CD8-positive, alpha-beta memory T cell (primary cell): Measurements from ENCODE around the gene ANKRD44. TPM values are rescaled to one million over a fixed set of nuclear protein-coding genes. Genes with fewer than 3 reads are reported as not detected.

Experiments
- CTCF ChIA-PET: fragments of 350-600 bp; sonication (Branson Sonifier 250); formaldehyde crosslinking; loops from one replicate; lab custom pipeline; 2021; ENCODE audit warnings: antibody characterized with exemption; lab: Charles Lee
- POLR2A ChIA-PET: fragments of 350-600 bp; sonication (Branson Sonifier 250); formaldehyde crosslinking; loops from one replicate; lab custom pipeline; 2021; ENCODE audit warnings: antibody characterized with exemption; lab: Charles Lee
- DNase-seq, 5 donors: peaks; one replicate each; pipeline versions ENCODE4 v3.0.0 to v3.0.0-alpha.2; 2020 to 2022; ENCODE audit warnings: mixed read lengths in 1 of 5
- H3K27ac ChIP-seq: one replicate; pipeline ENCODE4 v1.7.0; 2013; ENCODE audit warnings: low read depth, mild to moderate bottlenecking, low read length, moderate library complexity
- H3K27me3 ChIP-seq: 2 replicates; pipeline ENCODE4 v1.7.0; 2013; ENCODE audit warnings: low read length, mild to moderate bottlenecking; ENCODE audit not compliant: insufficient read depth, poor library complexity, severe bottlenecking
- H3K36me3 ChIP-seq: 2 replicates; pipeline ENCODE4 v1.7.0; 2013; ENCODE audit warnings: mild to moderate bottlenecking, low read length, moderate library complexity; ENCODE audit not compliant: insufficient read depth
- H3K4me1 ChIP-seq: 2 replicates; pipeline ENCODE4 v1.7.0; 2013; ENCODE audit warnings: mild to moderate bottlenecking, low read length, moderate library complexity; ENCODE audit not compliant: insufficient read depth
- H3K4me3 ChIP-seq: 2 replicates; pipeline ENCODE4 v1.7.0; 2013; ENCODE audit warnings: mild to moderate bottlenecking, low read length
- H3K9me3 ChIP-seq: 2 replicates; pipeline ENCODE4 v1.7.0; 2013; ENCODE audit warnings: mild to moderate bottlenecking, low read length
- H3K27ac Mint-ChIP-seq, 8 donors: one replicate each; pipeline ENCODE4 v1.8.0; 2020 to 2021; ENCODE audit warnings: mixed read lengths in 8 of 8, mild to moderate bottlenecking in 6 of 8, inconsistent platforms in 3 of 8, moderate library complexity in 3 of 8
- H3K27me3 Mint-ChIP-seq, 2 donors: one replicate each; pipeline ENCODE4 v1.8.0; 2020 to 2021; ENCODE audit warnings: mixed read lengths in 2 of 2, mild to moderate bottlenecking in 1 of 2, moderate library complexity in 1 of 2
- H3K36me3 Mint-ChIP-seq, 3 donors: one replicate each; pipeline ENCODE4 v1.8.0; 2020 to 2021; ENCODE audit warnings: mixed read lengths in 3 of 3, inconsistent platforms in 1 of 3, mild to moderate bottlenecking in 1 of 3
- H3K4me1 Mint-ChIP-seq, 3 donors: one replicate each; pipeline ENCODE4 v1.8.0; 2020 to 2021; ENCODE audit warnings: mixed read lengths in 3 of 3, inconsistent platforms in 1 of 3, mild to moderate bottlenecking in 1 of 3
- H3K4me3 Mint-ChIP-seq, 7 donors: one replicate each; pipeline ENCODE4 v1.8.0; 2020 to 2021; ENCODE audit warnings: mixed read lengths in 7 of 7, mild to moderate bottlenecking in 6 of 7, moderate library complexity in 4 of 7, inconsistent platforms in 2 of 7
- H3K9me3 Mint-ChIP-seq, 5 donors: one replicate each; pipeline ENCODE4 v1.8.0; 2020 to 2022; ENCODE audit warnings: mixed read lengths in 5 of 5, mild to moderate bottlenecking in 3 of 5, moderate library complexity in 2 of 5, inconsistent platforms in 1 of 5
- polyA plus RNA-seq: library from polyadenylated mRNA; unstranded; fragments of 300-500 nt; fragmentation: Illumina TruSeq; gene quantifications from one replicate; pipeline ENCODE4 v1.2.3, GENCODE V29; 2021
- total RNA-seq, 2 experiments: library from RNA; stranded (reverse); gene quantifications; one replicate each; pipeline ENCODE4 v1.2.3, GENCODE V29; 2021

Gene ANKRD44
- total and polyA plus RNA-seq, 3 experiments from 2014 or later, result 90.1 to 150 (median 142) TPM

- H3K4me1 Mint-ChIP-seq, result peaks cover 21 to 39% (median 22%) of the 10 kb centered on the region in 3 donors
- H3K36me3 Mint-ChIP-seq, result peaks cover 9 to 86% (median 34%) of the 10 kb centered on the region in 3 donors
- no peak overlapping the region for H3K4me3 Mint-ChIP-seq
- DNase-seq, result no peak
- Histone ChIP-seq H3K36me3 (peaks cover 50% of the 10 kb centered on the region), H3K9me3 (no peaks in the 10 kb centered on the region), H3K27me3 (no peaks in the 10 kb centered on the region), H3K4me3 (no peak overlapping the region), H3K4me1 (no peaks in the 10 kb centered on the region), H3K27ac (no peak overlapping the region)
- CTCF ChIA-PET, result no interaction called here
- POLR2A ChIA-PET, result no interaction called here
- peak overlapping the region in 2 of 8 donors; percentile 38 to 51 for H3K27ac Mint-ChIP-seq
- H3K27me3 Mint-ChIP-seq, result peaks cover 0 to 1% of the 10 kb centered on the region in 2 donors
- H3K9me3 Mint-ChIP-seq, result no peaks in the 10 kb centered on the region
Observed at GRCh38 chr2:196993617-196994016, 317.0 kb downstream of the ANKRD44 start.

DNA sequence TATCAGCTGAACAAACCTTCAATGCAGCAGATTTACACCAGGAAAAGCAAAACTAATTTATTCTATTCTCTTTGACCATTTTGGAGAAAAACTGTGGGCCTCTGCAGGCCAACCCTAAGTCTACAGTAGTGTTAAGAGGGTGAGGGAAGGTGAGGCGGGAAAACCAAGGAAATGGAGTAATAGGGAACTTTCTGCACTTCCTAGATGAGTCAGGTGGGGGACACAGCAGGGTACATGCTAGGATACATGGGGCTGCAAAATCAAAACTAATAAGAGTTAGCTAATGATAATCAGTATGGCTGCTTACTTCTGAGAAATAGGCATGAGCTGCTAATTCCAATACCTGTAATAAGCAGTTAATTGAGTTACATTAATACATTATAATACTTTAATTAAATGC, 318.1 kb downstream of the ANKRD44 start:
- peaks cover 0 to 1% of the 10 kb centered on the region in 2 donors for H3K27me3 Mint-ChIP-seq
- Histone ChIP-seq H3K27ac (no peak overlapping the region), H3K27me3 (no peaks in the 10 kb centered on the region), H3K4me1 (peaks cover 5% of the 10 kb centered on the region), H3K9me3 (no peaks in the 10 kb centered on the region), H3K36me3 (peaks cover 47% of the 10 kb centered on the region), H3K4me3 (no peak overlapping the region)
- H3K9me3 Mint-ChIP-seq, result no peaks in the 10 kb centered on the region
- H3K4me1 Mint-ChIP-seq, result peaks cover 30 to 50% (median 31%) of the 10 kb centered on the region in 3 donors
- ChIA-PET CTCF (interaction anchor here (0.5 kb wide), 1 partner anchor 14 kb away, joined by 3 read pairs; no protein-coding TSS in a partner anchor), POLR2A (no interaction called here)
- H3K4me3 Mint-ChIP-seq, result no peak overlapping the region
- no peak for DNase-seq
- peak overlapping the region in 4 of 8 donors; percentile 4 to 90 (median 57) for H3K27ac Mint-ChIP-seq
- peaks cover 9 to 84% (median 39%) of the 10 kb centered on the region in 3 donors for H3K36me3 Mint-ChIP-seq

GRCh38 chr2:196990788-196991461, 319.7 kb downstream of the ANKRD44 start:
- H3K27ac Mint-ChIP-seq, result peak overlapping the region in 5 of 8 donors; percentile 10 to 75 (median 54)
- no peak overlapping the region for H3K27ac ChIP-seq
- ChIA-PET CTCF (no interaction called here), POLR2A (no interaction called here)
- H3K9me3 Mint-ChIP-seq, result no peaks in the 10 kb centered on the region
- no peak for DNase-seq
- peaks cover 9 to 88% (median 42%) of the 10 kb centered on the region in 3 donors for H3K36me3 Mint-ChIP-seq
- H3K4me3 Mint-ChIP-seq, result no peak overlapping the region
- peaks cover 5% of the 10 kb centered on the region for H3K4me1 ChIP-seq
- H3K4me3 ChIP-seq, result no peak overlapping the region
- no peaks in the 10 kb centered on the region for H3K9me3 ChIP-seq
- peaks cover 30 to 50% (median 31%) of the 10 kb centered on the region in 3 donors for H3K4me1 Mint-ChIP-seq
- H3K27me3 ChIP-seq, result no peaks in the 10 kb centered on the region
- peaks cover 42% of the 10 kb centered on the region for H3K36me3 ChIP-seq
- peaks cover 0 to 1% of the 10 kb centered on the region in 2 donors for H3K27me3 Mint-ChIP-seq

DNA sequence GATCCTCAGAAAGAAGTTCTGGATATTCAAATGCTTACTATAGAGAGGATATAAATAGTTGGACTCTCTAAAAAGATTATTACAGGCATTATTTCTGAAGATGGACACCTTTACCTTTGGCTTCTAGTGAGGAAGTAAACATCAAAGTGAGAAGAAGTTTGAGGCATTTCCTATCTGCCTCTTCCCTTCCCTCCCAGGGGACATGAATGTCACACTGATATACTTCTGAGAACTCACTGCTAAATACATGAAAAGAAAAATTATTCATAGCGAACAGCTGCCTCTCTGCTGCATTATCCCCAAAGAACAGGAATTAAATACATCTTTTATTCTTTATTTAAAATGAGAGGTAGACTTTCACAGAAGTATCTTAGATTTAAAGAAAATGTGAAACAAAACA, 320.5 kb downstream of the ANKRD44 start:
- Mint-ChIP-seq H3K4me1 (peaks cover 30 to 50% (median 31%) of the 10 kb centered on the region in 3 donors), H3K9me3 (no peaks in the 10 kb centered on the region), H3K27ac (peak overlapping the region in 7 of 8 donors; percentile 9 to 47 (median 18)), H3K36me3 (peaks cover 16 to 88% (median 44%) of the 10 kb centered on the region in 3 donors), H3K27me3 (no peaks in the 10 kb centered on the region), H3K4me3 (no peak overlapping the region)
- H3K9me3 ChIP-seq, result no peaks in the 10 kb centered on the region
- ChIA-PET POLR2A (no interaction called here), CTCF (interaction anchor here (1.3 kb wide), 1 partner anchor 10 kb away, joined by 3 read pairs; no protein-coding TSS in a partner anchor)
- H3K27ac ChIP-seq, result no peak overlapping the region
- H3K4me3 ChIP-seq, result no peak overlapping the region
- no peak for DNase-seq
- peaks cover 5% of the 10 kb centered on the region for H3K4me1 ChIP-seq
- H3K36me3 ChIP-seq, result peaks cover 34% of the 10 kb centered on the region
- no peaks in the 10 kb centered on the region for H3K27me3 ChIP-seq

DNA sequence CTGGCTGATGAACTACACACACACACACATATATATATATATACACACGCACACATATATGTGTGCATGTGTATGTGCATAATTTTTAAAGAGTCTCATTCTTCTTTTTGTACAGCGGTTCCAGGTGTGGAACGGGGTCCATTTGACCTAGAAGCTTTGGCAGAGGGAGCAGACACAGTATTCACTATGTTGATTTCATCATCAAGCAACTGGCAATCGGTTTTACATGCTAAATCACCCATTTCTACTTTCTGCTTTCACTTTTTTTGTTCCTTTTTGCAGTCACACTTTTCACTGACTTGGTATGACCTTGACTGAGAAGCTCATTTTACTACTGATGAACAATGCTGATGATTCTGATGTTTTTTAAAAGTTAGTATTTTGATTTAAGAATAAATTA, 321.1 kb downstream of the ANKRD44 start:
- CTCF ChIA-PET, result interaction anchor here (1.3 kb wide), 1 partner anchor 9 kb away, joined by 3 read pairs; no protein-coding TSS in a partner anchor

DNA sequence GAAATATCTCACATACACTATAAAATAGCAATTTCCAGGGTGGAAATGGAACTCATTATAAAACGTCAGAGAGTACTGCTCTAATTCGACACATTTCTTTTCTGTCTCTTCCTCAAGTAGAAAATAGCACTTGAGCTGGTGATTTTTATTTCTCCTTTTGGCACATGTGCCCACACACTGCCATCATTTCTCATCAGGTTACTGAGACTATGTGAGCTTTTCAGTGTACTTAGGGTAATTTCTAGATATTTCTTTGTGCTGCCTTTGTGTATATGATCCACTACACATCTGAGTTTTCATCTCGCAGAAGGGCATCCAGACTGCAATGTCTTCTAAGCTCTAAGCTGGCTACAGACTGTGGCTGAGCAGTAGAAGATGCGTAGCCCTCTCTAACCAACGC, 321.9 kb downstream of the ANKRD44 start:
- no peaks in the 10 kb centered on the region for H3K27me3 Mint-ChIP-seq
- Histone ChIP-seq H3K27me3 (no peaks in the 10 kb centered on the region), H3K4me3 (no peak overlapping the region), H3K36me3 (peaks cover 29% of the 10 kb centered on the region), H3K4me1 (peaks cover 5% of the 10 kb centered on the region), H3K27ac (no peak overlapping the region), H3K9me3 (no peaks in the 10 kb centered on the region)
- no peak for DNase-seq
- peak overlapping the region in 1 of 7 donors; percentile 24 for H3K4me3 Mint-ChIP-seq
- peaks cover 30 to 50% (median 31%) of the 10 kb centered on the region in 3 donors for H3K4me1 Mint-ChIP-seq
- ChIA-PET CTCF (no interaction called here), POLR2A (no interaction called here)
- peaks cover 16 to 73% (median 43%) of the 10 kb centered on the region in 3 donors for H3K36me3 Mint-ChIP-seq
- peak overlapping the region in 7 of 8 donors; percentile 37 to 78 (median 44) for H3K27ac Mint-ChIP-seq
- no peaks in the 10 kb centered on the region for H3K9me3 Mint-ChIP-seq

More for the DNA sequence above, 321.1 kb downstream of the ANKRD44 start:
- Histone ChIP-seq H3K27me3 (no peaks in the 10 kb centered on the region), H3K4me1 (peaks cover 5% of the 10 kb centered on the region), H3K4me3 (no peak overlapping the region), H3K27ac (no peak overlapping the region), H3K9me3 (no peaks in the 10 kb centered on the region), H3K36me3 (peaks cover 30% of the 10 kb centered on the region)
- DNase-seq, result no peak
- Mint-ChIP-seq H3K9me3 (no peaks in the 10 kb centered on the region), H3K36me3 (peaks cover 16 to 82% (median 44%) of the 10 kb centered on the region in 3 donors), H3K4me1 (peaks cover 30 to 50% (median 31%) of the 10 kb centered on the region in 3 donors), H3K27me3 (no peaks in the 10 kb centered on the region), H3K27ac (peak overlapping the region in 3 of 8 donors; percentile 28 to 44 (median 33)), H3K4me3 (no peak overlapping the region)
- POLR2A ChIA-PET, result no interaction called here

DNA sequence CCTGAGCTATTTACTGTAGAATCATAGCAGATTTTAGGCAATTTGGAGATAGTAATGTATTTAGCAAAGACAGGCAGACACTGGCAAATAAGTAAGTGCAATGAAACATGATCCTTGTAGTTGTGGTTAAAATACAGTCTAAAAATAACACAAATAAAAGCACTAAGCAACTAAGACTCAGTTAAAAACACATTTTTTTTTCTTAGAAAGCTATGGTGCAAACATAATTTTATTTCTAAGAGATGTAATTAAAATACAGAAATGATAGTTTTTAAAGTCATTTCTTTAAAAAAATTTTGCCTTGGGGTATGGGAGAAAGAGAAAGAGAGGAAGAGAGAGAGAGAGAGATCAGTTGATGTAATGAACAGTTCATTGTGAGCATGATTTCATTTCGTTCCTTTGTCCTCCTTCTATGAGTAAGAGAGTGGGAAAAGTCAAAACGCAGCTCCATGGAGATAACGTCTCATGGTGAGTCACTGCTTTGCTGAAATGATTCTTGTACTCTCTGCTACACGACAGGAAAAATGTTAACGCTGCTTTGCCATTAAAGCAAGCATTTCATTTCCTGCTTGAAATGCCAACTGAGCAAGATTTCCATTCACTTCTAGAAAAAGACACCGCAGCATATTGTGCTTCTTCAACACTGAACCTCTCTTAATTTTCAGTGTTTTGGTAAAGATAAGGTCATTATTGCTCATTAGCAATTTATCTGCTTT, 322.8 kb downstream of the ANKRD44 start:
- POLR2A ChIA-PET, result no interaction called here

GRCh38 chr2:196987298-196987648, 323.3 kb downstream of the ANKRD44 start:
- no peak for DNase-seq
- no peaks in the 10 kb centered on the region for H3K9me3 Mint-ChIP-seq
- H3K4me3 Mint-ChIP-seq, result no peak overlapping the region
- CTCF ChIA-PET, result no interaction called here
- Histone ChIP-seq H3K27ac (no peak overlapping the region), H3K36me3 (peaks cover 19% of the 10 kb centered on the region), H3K9me3 (no peaks in the 10 kb centered on the region), H3K4me1 (peaks cover 5% of the 10 kb centered on the region), H3K4me3 (no peak overlapping the region), H3K27me3 (no peaks in the 10 kb centered on the region)
- H3K36me3 Mint-ChIP-seq, result peaks cover 16 to 60% (median 34%) of the 10 kb centered on the region in 3 donors
- peak overlapping the region in 3 of 8 donors; percentile 50 to 86 (median 74) for H3K27ac Mint-ChIP-seq
- H3K4me1 Mint-ChIP-seq, result peaks cover 28 to 41% (median 31%) of the 10 kb centered on the region in 3 donors
- POLR2A ChIA-PET, result no interaction called here
- H3K27me3 Mint-ChIP-seq, result no peaks in the 10 kb centered on the region

More for the DNA sequence above, 322.8 kb downstream of the ANKRD44 start:
- H3K27me3 Mint-ChIP-seq, result no peaks in the 10 kb centered on the region
- Histone ChIP-seq H3K4me3 (no peak overlapping the region), H3K9me3 (no peaks in the 10 kb centered on the region), H3K4me1 (peaks cover 5% of the 10 kb centered on the region), H3K27me3 (no peaks in the 10 kb centered on the region), H3K27ac (no peak overlapping the region), H3K36me3 (peaks cover 23% of the 10 kb centered on the region)
- DNase-seq, result no peak
- H3K36me3 Mint-ChIP-seq, result peaks cover 16 to 65% (median 37%) of the 10 kb centered on the region in 3 donors
- no peak overlapping the region for H3K4me3 Mint-ChIP-seq
- CTCF ChIA-PET, result no interaction called here
- H3K9me3 Mint-ChIP-seq, result no peaks in the 10 kb centered on the region
- peak overlapping the region; percentile 6 to 88 (median 75) for H3K27ac Mint-ChIP-seq
- H3K4me1 Mint-ChIP-seq, result peaks cover 30 to 43% (median 31%) of the 10 kb centered on the region in 3 donors
